HG02938 (cell line): ENCODE data around the gene DKKL1.
"Not testable (repeated sequence)": the region's sequence is repeated elsewhere in the genome, so short reads cannot be mapped to it uniquely, and the experiment has no call there.

Source experiments
- ATAC-seq: cut with Tn5 transposase; IDR thresholded peaks from one replicate; pipeline ENCODE4 v1.9.1; 2021; ENCODE audit warnings: mild to moderate bottlenecking, moderate library complexity; ENCODE audit not compliant: unreplicated experiment

DKKL1 gene

GRCh38 chr19:49363268-49364082 is at the start of gene DKKL1:
Gene DKKL1 (plus strand): TSS chr19:49363877. CDS start chr19:49363999, 122 bp downstream.
- ATAC-seq = no peak

- no peak for ATAC-seq
These were observed 48.6 kb upstream of the DKKL1 start for GRCh38 chr19:49315111-49315510.

- ATAC-seq = no peak
These were observed 47.4 kb upstream of the DKKL1 start for GRCh38 chr19:49316284-49316683.

- ATAC-seq = no peak
These were observed 45.4 kb upstream of the DKKL1 start for GRCh38 chr19:49318296-49318695.

- no peak for ATAC-seq
These were observed 38.7 kb upstream of the DKKL1 start, which contains the start of gene SLC6A16 for GRCh38 chr19:49324801-49325576. Gene SLC6A16 (minus strand): TSS chr19:49325191. CDS start chr19:49311347, 13,844 bp downstream.

GRCh38 chr19:49325756-49326155 is 37.9 kb upstream of the DKKL1 start:
- not testable (repeated sequence) for ATAC-seq

GRCh38 chr19:49326165-49326704 is 37.4 kb upstream of the DKKL1 start:
- no peak for ATAC-seq

- no peak for ATAC-seq
These were observed 35.7 kb upstream of the DKKL1 start for GRCh38 chr19:49327878-49328544.

GRCh38 chr19:49328741-49329140 is 34.9 kb upstream of the DKKL1 start:
- no peak for ATAC-seq

GRCh38 chr19:49331187-49331586 is 32.5 kb upstream of the DKKL1 start:
- not testable (repeated sequence) for ATAC-seq

GRCh38 chr19:49331616-49332055 is 32.0 kb upstream of the DKKL1 start:
- ATAC-seq = peak; percentile 54

- not testable (repeated sequence) for ATAC-seq
These were observed 30.8 kb upstream of the DKKL1 start for GRCh38 chr19:49332691-49333417.

GRCh38 chr19:49333418-49333805 is 30.3 kb upstream of the DKKL1 start:
- no peak for ATAC-seq

- peak; percentile 28 for ATAC-seq
These were observed 29.8 kb upstream of the DKKL1 start for GRCh38 chr19:49333811-49334288.

GRCh38 chr19:49335071-49335783 is 28.4 kb upstream of the DKKL1 start, which contains the start of gene CD37:
Gene CD37 (plus strand): TSS chr19:49335406. CDS start chr19:49335541, 135 bp downstream.
- ATAC-seq = peak; percentile 35

- no peak for ATAC-seq
These were observed 27.7 kb upstream of the DKKL1 start for GRCh38 chr19:49335784-49336481.

- no peak for ATAC-seq
These were observed 27.0 kb upstream of the DKKL1 start for GRCh38 chr19:49336482-49337266.
